Naive thymus-derived CD8-positive, alpha-beta T cell (primary cell): Measurements from ENCODE around the gene MRPL37. TPM values are rescaled to one million over a fixed set of nuclear protein-coding genes. Genes with fewer than 3 reads are reported as not detected.
"Not testable (repeated sequence)": the region's sequence is repeated elsewhere in the genome, so short reads cannot be mapped to it uniquely, and the experiment has no call there.

ENCODE experiments used
- ATAC-seq, 2 donors: fragments of 150-1000 bp; cut with Tn5 transposase in 1 of 2; sonication (Bioruptor Pico), chemical (Tn5 transposase) in 1 of 2; 1 replicate in 1 of 2; 2 replicates in 1 of 2; pipeline ENCODE4 v1.10.0; 2021; ENCODE audit warnings: mild to moderate bottlenecking in 2 of 2, moderate library complexity in 2 of 2
- POLR2A ChIA-PET: fragments of 350-600 bp; sonication (Branson Sonifier 250); formaldehyde crosslinking; loops from one replicate; lab custom pipeline; 2021; ENCODE audit warnings: antibody characterized with exemption; lab: Charles Lee
- DNase-seq, 10 donors: peaks; one replicate each; pipeline versions ENCODE4 v3.0.0 to v3.0.0-alpha.2; 2020 to 2022
- H3K27ac Mint-ChIP-seq, 10 donors: one replicate each; pipeline ENCODE4 v1.8.0; 2020 to 2022; ENCODE audit warnings: mild to moderate bottlenecking in 10 of 10, mixed read lengths in 10 of 10, moderate library complexity in 4 of 10, inconsistent platforms in 1 of 10
- H3K27me3 Mint-ChIP-seq, 5 donors: one replicate each; pipeline ENCODE4 v1.8.0; 2021 to 2022; ENCODE audit warnings: mixed read lengths in 5 of 5
- H3K36me3 Mint-ChIP-seq, 3 donors: one replicate each; pipeline ENCODE4 v1.8.0; 2020 to 2022; ENCODE audit warnings: mixed read lengths in 3 of 3, mild to moderate bottlenecking in 2 of 3, inconsistent platforms in 1 of 3
- H3K4me1 Mint-ChIP-seq, 4 donors: one replicate each; pipeline ENCODE4 v1.8.0; 2021 to 2022; ENCODE audit warnings: mixed read lengths in 4 of 4
- H3K4me3 Mint-ChIP-seq, 10 donors: one replicate each; pipeline ENCODE4 v1.8.0; 2020 to 2022; ENCODE audit warnings: mild to moderate bottlenecking in 10 of 10, mixed read lengths in 10 of 10, moderate library complexity in 6 of 10, inconsistent platforms in 1 of 10
- H3K9me3 Mint-ChIP-seq, 9 donors: one replicate each; pipeline ENCODE4 v1.8.0; 2020 to 2022; ENCODE audit warnings: mixed read lengths in 9 of 9, mild to moderate bottlenecking in 3 of 9, inconsistent platforms in 1 of 9, moderate library complexity in 1 of 9
- polyA plus RNA-seq, 3 donors: library from polyadenylated mRNA; unstranded; fragments of 300-500 nt; fragmentation: Illumina TruSeq; gene quantifications; one replicate each; pipeline ENCODE4 v1.2.3, GENCODE V29; 2021
- total RNA-seq, 8 experiments: library from RNA in 2 of 8; stranded (reverse) in 2 of 8; gene quantifications; one replicate each; pipeline ENCODE4 v1.2.3 and lab custom pipeline; 2021 to 2026

The MRPL37 gene
- total and polyA plus RNA-seq, 5 experiments from 2014 or later = 34.1 to 57.5 (median 51.9) TPM

DNA sequence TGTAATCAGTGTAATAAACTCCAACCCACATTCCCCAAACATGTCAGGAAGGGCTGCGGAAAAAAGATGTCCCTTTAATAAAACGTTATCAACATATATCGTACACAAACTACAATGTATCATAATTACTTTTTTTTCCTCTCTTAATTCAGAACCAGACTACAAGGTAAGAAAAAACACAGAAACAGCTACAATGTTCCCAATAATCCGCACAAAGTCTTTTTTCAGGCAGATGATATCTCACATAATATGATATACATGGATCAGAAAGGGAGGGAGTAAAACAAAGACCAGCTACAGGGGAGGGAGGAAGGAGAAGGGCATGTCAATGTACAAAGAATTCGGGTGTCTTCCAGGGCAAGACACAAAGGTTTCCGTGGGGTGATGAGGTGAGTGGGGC lies 25.4 kb downstream of the MRPL37 start:
- Mint-ChIP-seq H3K27ac (peak overlapping the region in 4 of 10 donors; percentile 29 to 57 (median 38)), H3K4me1 (peaks cover 9 to 38% (median 13%) of the 10 kb centered on the region in 4 donors), H3K4me3 (no peak overlapping the region), H3K36me3 (peaks cover 0 to 42% (median 3%) of the 10 kb centered on the region in 3 donors), H3K9me3 (no peaks in the 10 kb centered on the region), H3K27me3 (no peaks in the 10 kb centered on the region)
- DNase-seq (no peak), ATAC-seq (no peak)
- POLR2A ChIA-PET = interaction anchor here (0.5 kb wide), 1 partner anchor 22 kb away, joined by 6 read pairs; no protein-coding TSS in a partner anchor

DNA sequence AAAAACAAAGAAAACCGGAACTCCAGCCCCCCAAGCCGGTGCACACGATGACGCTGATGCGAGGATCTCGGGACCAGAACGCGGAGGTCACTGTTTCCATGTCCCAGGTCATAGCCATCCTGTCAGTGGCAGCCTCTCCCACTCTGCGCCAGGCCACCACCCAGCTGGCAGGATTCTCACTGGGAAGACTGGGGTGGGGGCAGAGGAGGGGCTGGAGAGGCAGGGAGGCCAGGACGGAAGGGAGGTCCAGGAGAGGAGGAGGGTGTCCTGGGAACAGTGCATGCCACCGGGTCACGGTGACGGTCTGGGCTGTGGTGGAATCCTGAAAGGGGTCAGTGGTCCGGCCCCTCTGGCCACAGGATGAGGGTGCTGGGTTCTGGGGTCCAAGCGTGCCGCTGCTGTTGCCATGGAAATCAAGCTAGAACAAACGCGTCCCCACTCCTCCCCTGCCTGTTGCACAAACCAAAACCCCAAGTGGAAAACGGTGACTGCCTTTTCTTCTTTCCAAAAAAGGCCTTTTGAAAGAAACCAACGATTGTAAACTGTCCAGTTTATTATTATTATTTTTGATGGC lies 26.1 kb downstream of the MRPL37 start:
- H3K4me1 Mint-ChIP-seq = peaks cover 9 to 38% (median 17%) of the 10 kb centered on the region in 4 donors
- peaks cover 0 to 42% (median 3%) of the 10 kb centered on the region in 3 donors for H3K36me3 Mint-ChIP-seq
- ATAC-seq (no peak), DNase-seq (no peak)
- H3K9me3 Mint-ChIP-seq = no peaks in the 10 kb centered on the region
- H3K4me3 Mint-ChIP-seq = no peak overlapping the region
- POLR2A ChIA-PET = interaction anchor here (0.5 kb wide), 1 partner anchor 23 kb away, joined by 6 read pairs; no protein-coding TSS in a partner anchor
- H3K27me3 Mint-ChIP-seq = no peaks in the 10 kb centered on the region
- peak overlapping the region in 2 of 10 donors; percentile 29 to 47 for H3K27ac Mint-ChIP-seq

DNA sequence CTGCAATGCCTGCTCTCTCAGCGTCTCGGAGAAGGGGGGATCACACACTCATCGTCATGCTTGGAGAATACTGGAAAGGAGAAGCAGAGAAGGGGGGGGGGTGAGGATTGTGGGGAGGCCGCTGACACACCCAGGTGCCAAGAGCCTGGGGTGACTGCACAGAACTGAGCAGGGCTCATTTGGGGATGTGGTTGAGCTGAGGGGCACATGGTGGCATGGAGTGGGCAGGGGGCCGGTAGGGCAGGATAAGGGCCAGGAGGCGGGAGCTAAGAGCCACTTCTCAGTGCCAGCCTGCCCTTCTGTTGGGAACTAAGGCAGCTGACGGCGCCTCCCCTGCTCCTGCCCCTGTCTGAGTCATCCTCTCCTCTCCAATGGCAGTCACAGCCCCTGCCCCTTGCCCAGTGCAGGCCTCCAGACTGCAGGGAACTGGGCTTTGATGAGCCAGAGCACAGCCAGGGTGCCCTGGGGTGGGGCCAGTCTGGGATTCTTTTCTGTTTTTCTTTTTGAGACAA lies 27.2 kb downstream of the MRPL37 start:
- POLR2A ChIA-PET = interaction anchor here (0.6 kb wide), 2 partner anchors 44 to 86 kb away, joined by 3 to 8 read pairs; no protein-coding TSS in a partner anchor
- no peaks in the 10 kb centered on the region for H3K27me3 Mint-ChIP-seq
- peaks cover 5 to 33% (median 13%) of the 10 kb centered on the region in 4 donors for H3K4me1 Mint-ChIP-seq
- no peak for ATAC-seq
- DNase-seq = no peak
- H3K36me3 Mint-ChIP-seq = peaks cover 0 to 38% (median 3%) of the 10 kb centered on the region in 3 donors
- no peaks in the 10 kb centered on the region for H3K9me3 Mint-ChIP-seq
- H3K27ac Mint-ChIP-seq = peak overlapping the region in 6 of 10 donors; percentile 10 to 68 (median 58)
- H3K4me3 Mint-ChIP-seq = no peak overlapping the region

DNA sequence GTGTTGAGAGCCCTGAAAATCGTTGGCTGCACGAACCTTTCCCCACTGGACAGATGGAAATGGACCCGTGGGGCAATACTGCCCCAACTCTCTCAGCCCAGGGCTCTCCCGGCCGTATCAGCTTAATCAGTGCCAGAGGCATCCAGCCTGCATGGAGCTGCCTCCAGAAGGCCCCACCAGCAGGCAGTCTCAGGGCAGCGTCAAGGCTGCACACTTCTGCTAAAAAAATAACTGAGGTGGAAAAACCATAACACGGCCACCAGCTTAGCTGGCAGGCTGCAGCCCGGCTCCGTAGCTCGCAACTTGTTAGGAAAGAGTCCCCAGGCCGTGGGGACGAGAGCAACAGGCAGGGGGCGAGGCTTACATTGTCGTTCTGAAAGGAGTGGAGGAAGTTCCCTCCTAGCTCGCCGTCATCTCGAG lies 27.9 kb downstream of the MRPL37 start:
- no peaks in the 10 kb centered on the region for H3K9me3 Mint-ChIP-seq
- POLR2A ChIA-PET = interaction anchor here (0.6 kb wide), 1 partner anchor 44 kb away, joined by 3 read pairs; no protein-coding TSS in a partner anchor
- H3K27me3 Mint-ChIP-seq = no peaks in the 10 kb centered on the region
- peak overlapping the region in 7 of 10 donors; percentile 19 to 68 (median 60) for H3K27ac Mint-ChIP-seq
- peaks cover 2 to 25% (median 9%) of the 10 kb centered on the region in 4 donors for H3K4me1 Mint-ChIP-seq
- H3K4me3 Mint-ChIP-seq = no peak overlapping the region
- peaks cover 0 to 38% (median 3%) of the 10 kb centered on the region in 3 donors for H3K36me3 Mint-ChIP-seq
- DNase-seq = no peak
- ATAC-seq = no peak

DNA sequence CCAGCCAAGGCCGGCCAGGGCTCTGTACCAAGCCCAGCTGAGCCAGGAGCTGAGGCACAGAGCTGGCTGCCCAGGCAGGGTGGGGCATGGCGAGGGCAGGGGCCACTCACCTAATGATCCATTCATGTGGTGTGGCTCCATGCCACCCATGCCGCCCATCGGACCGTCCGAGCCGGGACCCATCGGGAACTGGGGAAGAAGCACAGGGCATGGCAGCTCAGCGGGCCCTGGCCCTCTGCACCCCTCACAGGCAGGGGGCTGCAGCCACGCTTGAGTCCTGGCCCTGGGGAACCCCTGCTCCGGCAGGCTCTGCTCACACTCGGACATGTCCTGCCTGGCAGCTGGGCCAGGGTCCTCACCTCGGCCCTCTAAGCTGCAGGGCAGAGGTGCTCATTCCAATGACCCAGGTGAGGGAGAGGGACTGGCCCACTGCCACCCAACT lies 28.7 kb downstream of the MRPL37 start:
- no peaks in the 10 kb centered on the region for H3K9me3 Mint-ChIP-seq
- no peak for ATAC-seq
- peaks cover 0 to 38% (median 3%) of the 10 kb centered on the region in 3 donors for H3K36me3 Mint-ChIP-seq
- no peaks in the 10 kb centered on the region for H3K27me3 Mint-ChIP-seq
- DNase-seq = no peak
- H3K4me1 Mint-ChIP-seq = peaks cover 2 to 21% (median 9%) of the 10 kb centered on the region in 4 donors
- POLR2A ChIA-PET = no interaction called here
- H3K27ac Mint-ChIP-seq = no peak overlapping the region
- H3K4me3 Mint-ChIP-seq = no peak overlapping the region

- ATAC-seq (no peak), DNase-seq (no peak)
- peak overlapping the region in 1 of 10 donors; percentile 19 for H3K4me3 Mint-ChIP-seq
- H3K27me3 Mint-ChIP-seq = no peaks in the 10 kb centered on the region
- H3K4me1 Mint-ChIP-seq = peaks cover 2 to 16% (median 9%) of the 10 kb centered on the region in 4 donors
- H3K27ac Mint-ChIP-seq = peak overlapping the region in 7 of 10 donors; percentile 22 to 74 (median 44)
- H3K36me3 Mint-ChIP-seq = peaks cover 0 to 40% (median 3%) of the 10 kb centered on the region in 3 donors
- POLR2A ChIA-PET = interaction anchor here (0.6 kb wide), 1 partner anchor 48 kb away, joined by 3 read pairs; no protein-coding TSS in a partner anchor
- H3K9me3 Mint-ChIP-seq = no peaks in the 10 kb centered on the region
Measured at GRCh38 chr1:54229281-54229891, 29.4 kb downstream of the MRPL37 start.

DNA sequence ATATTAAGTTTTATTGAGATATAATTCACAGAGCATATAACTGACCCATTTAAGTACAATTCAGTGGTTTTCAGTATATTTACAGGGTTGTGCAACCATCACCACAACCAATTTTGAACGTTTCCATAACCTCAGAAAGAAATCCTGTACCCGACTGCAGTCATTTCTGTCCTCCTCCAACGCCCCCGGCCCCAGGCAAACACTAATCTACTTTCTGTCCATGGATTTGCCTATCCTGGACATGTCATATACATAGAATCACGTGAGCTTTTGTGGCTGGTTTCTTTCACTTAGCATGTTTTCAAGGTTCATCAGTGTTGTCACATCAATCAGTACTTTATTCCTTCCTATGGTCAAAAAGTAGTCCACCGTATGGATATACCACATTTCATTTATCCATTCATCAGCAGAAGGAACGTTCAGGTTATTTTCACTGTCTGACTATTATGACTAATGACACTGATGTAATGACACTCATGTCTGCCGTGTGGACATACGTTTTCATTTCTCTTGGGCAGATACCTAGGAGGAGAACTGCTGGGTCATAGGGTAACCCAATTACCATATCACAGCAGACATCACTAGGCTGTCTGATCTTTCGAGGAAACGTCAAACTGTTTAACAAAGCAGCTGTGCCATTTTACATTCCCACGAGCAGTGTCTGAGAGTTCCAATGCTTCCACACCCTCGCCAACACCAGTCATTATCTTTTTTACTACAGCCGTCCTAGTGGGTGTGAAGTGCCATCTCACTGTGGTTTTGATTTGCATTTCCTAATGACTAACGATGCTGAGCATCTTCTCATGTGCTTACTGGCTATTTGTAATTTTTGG lies 30.8 kb downstream of the MRPL37 start:
- POLR2A ChIA-PET = no interaction called here
- H3K9me3 Mint-ChIP-seq = no peaks in the 10 kb centered on the region
- no peak for ATAC-seq
- DNase-seq = no peak
- no peaks in the 10 kb centered on the region for H3K27me3 Mint-ChIP-seq
- no peak overlapping the region for H3K4me3 Mint-ChIP-seq
- peak overlapping the region in 9 of 10 donors; percentile 9 to 65 (median 45) for H3K27ac Mint-ChIP-seq
- peaks cover 4 to 20% (median 11%) of the 10 kb centered on the region in 4 donors for H3K4me1 Mint-ChIP-seq
- H3K36me3 Mint-ChIP-seq = peaks cover 0 to 34% (median 7%) of the 10 kb centered on the region in 3 donors

DNA sequence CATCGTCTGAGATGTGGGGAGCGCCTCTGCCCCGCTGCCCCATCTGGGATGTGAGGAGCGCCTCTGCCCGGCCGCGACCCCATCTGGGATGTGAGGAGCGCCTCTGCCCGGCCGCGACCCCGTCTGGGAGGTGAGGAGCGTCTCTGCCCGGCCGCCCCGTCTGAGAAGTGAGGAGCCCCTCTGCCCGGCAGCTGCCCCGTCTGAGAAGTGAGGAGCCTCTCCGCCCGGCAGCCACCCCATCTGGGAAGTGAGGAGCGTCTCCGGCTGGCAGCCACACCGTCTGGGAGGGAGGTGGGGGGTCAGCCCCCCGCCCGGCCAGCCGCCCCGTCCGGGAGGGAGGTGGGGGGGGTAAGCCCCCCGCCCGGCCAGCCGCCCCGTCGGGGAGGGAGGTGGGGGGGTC lies 33.2 kb downstream of the MRPL37 start:
- Mint-ChIP-seq H3K4me1 (peaks cover 6 to 20% (median 13%) of the 10 kb centered on the region in 4 donors), H3K36me3 (peaks cover 0 to 32% (median 15%) of the 10 kb centered on the region in 3 donors)
- H3K27me3 Mint-ChIP-seq, H3K9me3 Mint-ChIP-seq, H3K27ac Mint-ChIP-seq, DNase-seq, H3K4me3 Mint-ChIP-seq, ATAC-seq, POLR2A ChIA-PET: not testable (repeated sequence)

DNA sequence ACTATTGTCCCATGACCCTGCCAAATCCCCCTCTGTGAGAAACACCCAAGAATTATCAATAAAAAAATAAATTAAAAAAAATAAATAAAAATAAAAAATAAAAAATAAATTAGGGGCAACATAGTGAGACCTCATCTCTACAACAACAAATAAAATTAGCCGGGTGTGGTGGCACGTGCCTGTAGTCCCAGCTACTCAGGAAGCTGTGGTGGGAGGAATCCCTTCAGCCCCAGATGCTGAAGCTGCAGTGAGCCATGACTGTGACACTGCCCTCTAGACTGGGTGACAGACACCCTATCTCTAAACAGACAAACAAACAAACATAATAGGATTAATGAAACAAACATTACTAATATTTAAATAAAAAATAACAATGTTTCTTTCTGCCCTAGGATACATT lies 34.3 kb downstream of the MRPL37 start:
- Mint-ChIP-seq H3K4me1 (peaks cover 6 to 20% (median 11%) of the 10 kb centered on the region in 4 donors), H3K27ac (no peak overlapping the region), H3K4me3 (no peak overlapping the region), H3K9me3 (no peaks in the 10 kb centered on the region), H3K36me3 (peaks cover 0 to 34% (median 17%) of the 10 kb centered on the region in 3 donors), H3K27me3 (no peaks in the 10 kb centered on the region)
- POLR2A ChIA-PET = no interaction called here
- DNase-seq (no peak), ATAC-seq (no peak)

GRCh38 chr1:54237586-54237985 lies 37.6 kb downstream of the MRPL37 start:
- ATAC-seq = no peak
- Mint-ChIP-seq H3K4me1 (peaks cover 0 to 8% (median 4%) of the 10 kb centered on the region in 4 donors), H3K27ac (peak overlapping the region in 2 of 10 donors; percentile 51 to 54), H3K27me3 (no peaks in the 10 kb centered on the region), H3K9me3 (no peaks in the 10 kb centered on the region), H3K36me3 (peaks cover 0 to 46% (median 17%) of the 10 kb centered on the region in 3 donors), H3K4me3 (no peak overlapping the region)
- POLR2A ChIA-PET = no interaction called here
- peak in 1 of 10 donors; percentile 34 for DNase-seq

DNA sequence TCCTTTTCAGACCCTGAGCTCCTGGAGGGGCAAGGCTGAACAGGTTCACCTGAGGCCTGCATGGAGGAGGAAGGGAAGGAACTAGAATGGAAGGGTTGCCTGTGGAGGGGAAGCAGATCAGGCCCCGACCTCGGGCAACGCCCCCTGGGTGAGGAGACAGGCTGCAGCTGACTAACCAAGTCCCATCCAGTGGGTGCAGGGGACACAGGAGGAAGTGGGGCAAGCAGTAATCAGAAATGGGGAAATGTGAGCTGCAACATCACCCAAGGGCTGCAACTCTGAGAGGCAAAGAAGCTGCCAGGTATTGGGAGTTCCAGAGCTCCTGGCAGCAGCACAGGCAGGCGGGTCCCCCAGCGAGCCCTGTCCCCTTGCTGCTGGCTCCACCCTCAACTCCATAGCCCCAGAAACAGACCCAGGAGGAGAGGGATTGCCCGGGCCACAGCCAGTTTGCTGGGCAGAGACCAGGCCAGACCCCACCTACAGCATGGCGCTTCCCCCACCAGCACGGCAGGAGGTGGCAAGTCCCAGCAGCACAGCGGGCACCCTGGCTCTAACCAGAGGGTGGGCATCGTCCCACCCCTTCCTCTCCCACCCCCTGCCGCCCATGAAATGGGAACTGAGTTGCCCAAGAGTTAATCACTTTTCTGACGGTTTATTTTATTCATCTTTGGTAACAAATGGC lies 38.5 kb downstream of the MRPL37 start:
- peak in 1 of 10 donors; percentile 56 for DNase-seq
- H3K4me3 Mint-ChIP-seq = no peak overlapping the region
- POLR2A ChIA-PET = no interaction called here
- H3K9me3 Mint-ChIP-seq = no peaks in the 10 kb centered on the region
- H3K4me1 Mint-ChIP-seq = peaks cover 0 to 8% (median 5%) of the 10 kb centered on the region in 4 donors
- peaks cover 0 to 53% (median 17%) of the 10 kb centered on the region in 3 donors for H3K36me3 Mint-ChIP-seq
- H3K27ac Mint-ChIP-seq = peak overlapping the region in 3 of 10 donors; percentile 28 to 90 (median 74)
- no peak for ATAC-seq
- no peaks in the 10 kb centered on the region for H3K27me3 Mint-ChIP-seq

DNA sequence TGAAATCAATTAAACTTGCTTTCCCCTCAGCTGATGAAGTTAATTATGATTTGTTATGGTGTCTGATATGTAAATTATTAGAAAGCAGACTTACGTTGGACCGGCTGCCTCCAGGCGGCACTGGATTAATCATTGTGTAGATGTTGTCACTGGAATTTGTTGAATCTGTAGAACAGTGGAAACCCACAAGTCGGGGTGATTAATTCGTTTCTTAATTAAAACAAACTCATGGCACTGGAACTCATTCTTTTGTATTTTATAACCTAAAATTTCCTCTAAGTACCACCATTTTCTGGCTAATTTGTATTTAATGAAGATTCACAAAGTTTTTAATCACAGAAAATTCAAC lies 39.0 kb downstream of the MRPL37 start:
- DNase-seq (no peak), ATAC-seq (no peak)
- Mint-ChIP-seq H3K27me3 (no peaks in the 10 kb centered on the region), H3K27ac (peak overlapping the region in 2 of 10 donors; percentile 74 to 90), H3K4me3 (no peak overlapping the region), H3K36me3 (peaks cover 0 to 58% (median 17%) of the 10 kb centered on the region in 3 donors), H3K4me1 (peaks cover 0 to 8% (median 5%) of the 10 kb centered on the region in 4 donors), H3K9me3 (no peaks in the 10 kb centered on the region)
- POLR2A ChIA-PET = no interaction called here
